RWPE2 (cell line): Measurements from ENCODE around the gene CHST11.

Source experiments
- ATAC-seq: fragments of 200-7000 bp; cut with Tn5 transposase; 3 replicates; pipeline ENCODE4 v1.9.1; 2021; ENCODE audit warnings: low read depth
- DNase-seq: peaks from one replicate; pipeline ENCODE4 v3.0.0-alpha.2; 2020; ENCODE audit warnings: low spot score
- H3K27ac ChIP-seq: fragments of 450-650 bp; 2 replicates; pipeline ENCODE4 v1.5.1; 2017; ENCODE audit warnings: mild to moderate bottlenecking; ENCODE audit not compliant: poor library complexity, severe bottlenecking
- H3K27me3 ChIP-seq: fragments of 250-450 bp; sonication (Bioruptor Pico); 2 replicates; pipeline ENCODE4 v1.5.1; 2021; ENCODE audit warnings: mild to moderate bottlenecking, moderate library complexity; ENCODE audit not compliant: insufficient read depth, poor library complexity, severe bottlenecking
- H3K36me3 ChIP-seq: fragments of 250-450 bp; sonication (Bioruptor Pico); 2 replicates; pipeline ENCODE4 v1.5.1; 2020; ENCODE audit warnings: low read depth, mild to moderate bottlenecking, moderate library complexity
- H3K4me1 ChIP-seq: fragments of 250-450 bp; sonication (Bioruptor Pico); 2 replicates; pipeline ENCODE4 v1.5.1; 2021; ENCODE audit warnings: mild to moderate bottlenecking, moderate library complexity; ENCODE audit not compliant: insufficient read depth, poor library complexity, severe bottlenecking
- H3K4me3 ChIP-seq: fragments of 250-450 bp; sonication (Bioruptor Pico); 2 replicates; pipeline ENCODE4 v1.5.1; 2021; ENCODE audit warnings: mild to moderate bottlenecking, moderate library complexity; ENCODE audit not compliant: severe bottlenecking
- H3K9me3 ChIP-seq: fragments of 250-450 bp; sonication (Bioruptor Pico); 2 replicates; pipeline ENCODE4 v1.5.1; 2021; ENCODE audit warnings: mild to moderate bottlenecking, moderate library complexity; ENCODE audit not compliant: severe bottlenecking
- CTCF ChIP-seq: fragments of 450-650 bp; IDR thresholded peaks from one replicate; pipeline ENCODE4 v1.5.1; 2017; ENCODE audit warnings: mild to moderate bottlenecking, moderate library complexity; ENCODE audit not compliant: poor library complexity, severe bottlenecking

The CHST11 gene

GRCh38 chr12:104708891-104709290, 252.1 kb downstream of the CHST11 start:
- Histone ChIP-seq H3K36me3 (no peaks in the 10 kb centered on the region), H3K9me3 (no peaks in the 10 kb centered on the region), H3K27ac (no peak overlapping the region)

GRCh38 chr12:104709692-104710435, 253.1 kb downstream of the CHST11 start:
- H3K27me3 ChIP-seq, result no peaks in the 10 kb centered on the region
- ATAC-seq (0 out of 3 replicates have a peak, but pooled peaks have one; percentile 27), DNase-seq (no peak)
- no peaks in the 10 kb centered on the region for H3K4me1 ChIP-seq
- no peak overlapping the region for H3K4me3 ChIP-seq
- no peak for TF ChIP-seq CTCF
- H3K27ac ChIP-seq, result no peak overlapping the region
- H3K36me3 ChIP-seq, result no peaks in the 10 kb centered on the region
- H3K9me3 ChIP-seq, result no peaks in the 10 kb centered on the region

More at GRCh38 chr12:104708891-104709290, 252.1 kb downstream of the CHST11 start:
- H3K4me3 ChIP-seq, result no peak overlapping the region
- ATAC-seq (no peak), DNase-seq (no peak)
- H3K4me1 ChIP-seq, result no peaks in the 10 kb centered on the region
- no peak for TF ChIP-seq CTCF
- H3K27me3 ChIP-seq, result no peaks in the 10 kb centered on the region

DNA sequence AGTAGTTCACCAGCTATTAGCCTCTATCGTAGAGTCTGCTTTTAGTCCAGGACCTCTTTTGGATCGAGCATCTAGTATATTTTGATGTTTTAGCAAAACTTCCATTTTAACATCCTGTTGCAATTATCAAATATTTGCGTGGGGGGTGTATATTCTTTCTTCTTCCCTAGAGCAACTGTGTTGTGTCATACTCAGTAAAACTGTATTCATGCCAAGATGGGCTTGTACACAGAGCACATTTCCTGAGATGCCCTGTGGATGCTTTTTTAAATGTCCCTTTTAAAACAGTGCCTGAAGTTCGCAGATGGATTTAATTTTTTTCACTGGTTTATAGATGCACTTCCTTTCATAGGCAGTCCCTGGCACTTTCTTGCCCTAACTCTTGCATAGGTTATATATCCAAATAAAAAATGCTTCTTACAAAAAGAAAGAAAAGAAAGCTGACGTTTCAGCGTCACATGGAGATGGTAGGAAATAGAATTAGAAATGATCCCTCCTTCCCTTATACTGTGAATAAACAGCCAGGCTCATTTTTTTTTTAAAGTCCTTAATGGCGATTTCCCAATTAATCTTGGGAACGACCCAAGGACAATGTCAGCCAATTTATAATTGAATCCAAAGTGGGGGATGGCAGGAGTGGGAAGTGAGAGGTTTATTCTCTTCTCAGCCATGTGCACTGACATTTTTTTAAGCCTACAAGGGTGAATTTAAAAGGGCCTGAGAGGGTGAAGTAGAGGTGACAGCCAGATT, 254.4 kb downstream of the CHST11 start:
- Histone ChIP-seq H3K27me3 (no peaks in the 10 kb centered on the region), H3K27ac (no peak overlapping the region), H3K4me3 (no peak overlapping the region), H3K36me3 (no peaks in the 10 kb centered on the region), H3K9me3 (no peaks in the 10 kb centered on the region), H3K4me1 (no peaks in the 10 kb centered on the region)
- DNase-seq, result no peak
- no peak for TF ChIP-seq CTCF
- ATAC-seq, result no peak

DNA sequence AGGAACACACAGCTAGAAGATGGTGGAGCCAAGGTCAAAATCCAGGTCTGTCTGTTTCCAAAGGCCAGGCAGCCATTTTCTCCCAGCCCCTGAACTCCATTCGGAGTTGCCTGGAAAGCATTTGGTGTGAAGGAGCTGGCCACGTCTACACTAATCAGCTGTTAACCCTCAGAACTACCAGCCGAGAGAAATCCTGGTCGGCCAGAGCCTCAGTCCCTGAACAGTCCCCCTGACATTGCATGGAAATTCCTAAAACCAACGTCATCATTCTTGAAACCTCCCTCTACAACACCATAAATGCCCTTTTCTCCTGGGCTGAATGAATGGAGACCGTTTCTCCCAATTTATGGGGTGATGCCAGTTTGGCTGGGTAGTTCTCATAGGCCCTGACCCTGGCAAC, 255.7 kb downstream of the CHST11 start:
- Histone ChIP-seq H3K9me3 (no peaks in the 10 kb centered on the region), H3K27ac (no peak overlapping the region), H3K36me3 (no peaks in the 10 kb centered on the region), H3K4me1 (no peaks in the 10 kb centered on the region), H3K27me3 (no peaks in the 10 kb centered on the region), H3K4me3 (no peak overlapping the region)
- ATAC-seq, result no peak
- DNase-seq, result no peak
- TF ChIP-seq CTCF, result no peak
